Stimulated activated CD8-positive, alpha-beta memory T cell treated with anti-CD3 and anti-CD28 coated beads, Interleukin-4, amount 100 ng/mL, for 4 hours (primary cell): Measurements from ENCODE around the gene COL8A2.

Experiments used
- DNase-seq, 2 donors: peaks; one replicate each; pipeline ENCODE4 v3.0.0-alpha.2; 2020; ENCODE audit warnings: low read depth in 2 of 2, low spot score in 1 of 2

Gene COL8A2

DNA sequence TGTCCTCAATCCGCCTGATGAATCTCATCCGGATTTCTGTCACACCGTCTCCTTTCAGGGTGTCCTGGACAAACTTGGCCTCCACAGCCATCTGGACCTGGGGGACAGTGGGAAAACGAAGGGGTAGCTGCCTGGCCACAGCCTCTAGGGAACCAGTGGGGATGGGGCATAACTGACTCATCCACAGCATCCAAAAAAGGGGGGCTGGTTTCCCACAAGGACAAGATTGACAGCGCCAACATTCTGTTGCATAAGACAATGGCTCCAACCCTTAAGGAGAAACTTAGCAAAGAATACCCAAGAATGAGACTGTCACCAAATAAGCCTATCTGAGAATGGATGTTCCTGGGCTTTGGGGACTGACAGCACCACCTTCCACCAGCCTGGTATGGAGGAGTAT, 12.2 kb upstream of the COL8A2 start:
- DNase-seq = no peak

DNA sequence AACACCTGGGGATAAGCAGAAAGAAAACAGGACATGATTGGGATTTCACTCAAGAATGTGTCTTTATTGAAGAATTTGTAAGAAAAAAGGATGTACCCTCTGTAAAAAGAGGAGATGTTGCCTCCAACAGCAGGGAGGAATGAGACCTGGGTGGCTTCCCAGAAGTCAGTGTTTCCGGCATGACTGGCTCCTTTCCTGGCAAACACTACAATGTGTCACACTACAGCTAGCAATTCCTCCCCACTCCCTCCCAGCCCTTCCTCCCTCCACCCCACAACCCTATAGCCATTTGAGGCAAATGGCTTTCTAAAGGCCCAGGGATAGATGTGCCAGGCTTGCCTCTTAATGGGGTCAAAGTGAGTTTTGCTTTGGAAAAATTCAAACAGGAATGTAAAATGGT, 11.5 kb upstream of the COL8A2 start:
- no peak for DNase-seq

DNA sequence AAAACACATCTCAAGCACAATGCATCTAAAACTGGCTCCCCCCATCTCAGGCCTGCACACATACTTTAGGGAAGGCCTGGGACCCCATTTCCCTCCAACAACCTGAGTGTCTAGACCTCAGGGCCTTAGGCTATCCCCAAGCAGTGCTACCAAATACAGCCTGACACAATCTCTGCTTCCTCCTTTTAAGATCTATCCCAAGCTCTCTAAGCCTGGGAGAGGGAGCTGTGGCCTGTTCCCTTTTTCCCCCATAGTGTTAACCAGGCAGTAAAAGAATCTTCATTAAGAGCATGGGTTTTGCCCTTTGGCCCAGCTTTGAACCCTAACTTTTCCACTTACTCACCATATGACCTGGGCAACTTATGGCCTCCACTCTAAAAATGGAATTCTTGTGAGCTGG, 10.8 kb upstream of the COL8A2 start:
- DNase-seq = no peak

DNA sequence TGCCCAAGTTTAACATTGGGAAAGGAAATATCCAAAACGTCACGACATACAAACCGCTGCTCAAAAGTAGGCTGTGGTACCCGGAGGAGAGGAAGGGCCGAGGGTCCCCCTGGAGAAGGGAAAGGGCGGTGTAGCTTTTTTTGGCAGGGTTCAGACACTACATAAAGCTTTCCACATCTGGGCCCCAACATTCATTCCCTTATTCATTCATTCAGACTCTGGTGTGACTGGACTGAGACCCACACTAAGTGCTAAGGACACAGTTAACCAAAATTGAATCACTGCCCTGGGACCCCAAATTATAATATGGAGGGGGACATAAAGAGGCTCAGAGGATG, 10.3 kb upstream of the COL8A2 start:
- no peak for DNase-seq

DNA sequence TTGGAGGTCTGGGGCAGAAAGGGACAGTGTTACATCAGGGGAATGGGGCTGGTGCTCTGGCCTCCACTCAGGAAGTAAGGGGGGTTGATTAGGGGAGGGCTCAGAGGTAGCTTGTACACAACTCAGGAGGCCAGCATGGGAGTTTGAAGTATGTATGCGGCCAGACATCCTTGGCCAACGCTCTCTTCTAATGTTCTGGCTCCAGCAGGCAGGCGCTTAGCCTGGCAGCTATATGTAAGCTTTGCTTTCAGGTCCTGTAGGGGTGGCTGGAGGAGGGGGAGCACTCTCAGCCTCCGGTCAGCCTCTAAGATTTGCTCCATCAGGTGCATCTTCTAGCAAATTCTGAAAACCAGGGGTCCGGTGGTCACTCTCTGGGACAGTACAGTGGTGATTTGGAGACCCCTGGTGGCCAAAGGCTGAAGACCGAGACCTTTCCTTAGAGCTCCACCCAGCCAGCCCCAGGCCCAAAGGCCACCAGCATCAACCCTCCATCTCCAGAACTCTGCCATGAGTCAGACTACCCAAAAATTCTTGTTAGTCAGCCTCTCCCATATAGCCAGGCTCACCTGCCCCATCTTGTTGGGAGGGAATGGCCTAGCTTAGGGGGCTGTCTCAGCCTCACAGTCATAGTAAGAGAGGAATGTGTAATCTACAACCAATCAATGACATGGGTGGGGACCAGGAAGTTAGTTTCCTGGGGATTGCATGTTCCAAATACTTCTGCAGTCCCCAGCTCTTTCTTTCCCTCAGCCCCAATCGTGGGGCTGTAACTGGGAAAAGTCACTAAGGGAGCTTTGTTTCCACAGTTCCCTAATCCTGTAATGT, 9.7 kb upstream of the COL8A2 start:
- no peak for DNase-seq

DNA sequence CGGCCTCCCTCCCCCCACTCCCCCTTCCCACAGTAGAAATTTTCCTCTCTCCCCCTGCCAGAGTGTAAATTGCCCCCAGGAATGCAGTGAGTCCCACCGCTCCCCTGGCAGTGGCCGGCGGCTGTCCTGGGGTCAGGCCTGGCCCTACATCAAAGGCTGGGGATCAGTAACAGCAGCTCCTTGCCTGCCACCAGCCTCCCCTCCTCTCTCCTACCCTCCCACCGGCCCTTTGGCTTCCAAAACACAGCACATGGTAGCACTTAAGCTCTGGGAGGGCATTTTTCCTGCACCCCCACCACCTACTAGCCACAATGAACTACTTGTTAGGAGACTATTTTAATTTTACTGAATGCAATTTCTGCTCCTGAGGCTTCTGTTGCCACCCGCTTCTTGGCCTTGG, 9.0 kb upstream of the COL8A2 start:
- no peak for DNase-seq

DNA sequence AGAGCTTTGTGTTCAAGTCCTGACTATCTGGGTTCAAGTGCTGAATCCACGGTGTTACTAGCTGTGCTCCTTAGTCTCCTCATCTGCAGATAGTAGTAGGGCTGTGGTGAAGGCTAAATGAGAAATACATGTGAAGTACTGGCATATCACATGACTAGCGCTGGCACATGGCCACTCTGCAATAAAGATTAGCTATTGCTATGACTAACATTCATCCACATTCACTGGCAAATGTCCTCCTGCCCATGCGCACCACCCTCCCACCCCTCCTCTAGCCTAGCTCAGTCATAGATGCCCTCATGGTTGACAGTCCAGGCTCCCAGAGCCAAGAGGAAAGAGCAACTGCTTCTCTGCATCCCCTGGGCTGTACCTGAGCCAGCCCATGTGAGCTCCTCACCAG, 8.5 kb upstream of the COL8A2 start:
- DNase-seq = no peak

DNA sequence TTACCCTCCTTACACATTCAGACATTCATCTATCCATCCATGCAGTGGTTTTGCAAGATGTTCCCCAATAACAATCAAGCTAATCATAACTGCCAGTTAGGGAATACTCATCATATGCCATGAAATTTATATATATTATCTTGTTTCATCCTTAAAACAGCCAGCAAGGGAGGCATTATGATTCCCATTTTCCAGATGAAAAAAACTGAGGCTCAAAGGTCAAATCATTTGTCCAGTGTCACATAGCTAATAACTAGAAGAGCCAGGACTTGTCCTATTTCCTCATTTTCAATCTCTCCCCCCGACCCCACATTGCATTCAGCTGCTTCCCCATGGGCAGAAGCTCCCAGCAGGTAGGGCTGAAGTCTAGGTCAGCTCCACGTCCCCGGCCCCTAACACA, 7.0 kb upstream of the COL8A2 start:
- no peak for DNase-seq

DNA sequence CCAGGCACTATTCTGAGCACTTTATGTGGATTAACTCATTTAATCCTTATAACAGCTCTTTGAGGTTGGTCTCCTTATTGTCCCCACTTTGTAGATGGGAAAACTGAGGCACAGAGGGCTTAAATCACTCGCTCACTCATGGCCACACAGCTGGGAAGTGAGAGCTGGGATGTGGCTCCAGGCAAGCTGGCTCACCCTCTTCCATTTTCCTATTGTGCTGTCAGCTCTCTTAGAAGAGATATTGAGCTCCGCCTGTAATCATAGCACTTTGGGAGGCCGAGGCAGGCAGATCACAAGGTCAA, 3.8 kb upstream of the COL8A2 start:
- DNase-seq = no peak

DNA sequence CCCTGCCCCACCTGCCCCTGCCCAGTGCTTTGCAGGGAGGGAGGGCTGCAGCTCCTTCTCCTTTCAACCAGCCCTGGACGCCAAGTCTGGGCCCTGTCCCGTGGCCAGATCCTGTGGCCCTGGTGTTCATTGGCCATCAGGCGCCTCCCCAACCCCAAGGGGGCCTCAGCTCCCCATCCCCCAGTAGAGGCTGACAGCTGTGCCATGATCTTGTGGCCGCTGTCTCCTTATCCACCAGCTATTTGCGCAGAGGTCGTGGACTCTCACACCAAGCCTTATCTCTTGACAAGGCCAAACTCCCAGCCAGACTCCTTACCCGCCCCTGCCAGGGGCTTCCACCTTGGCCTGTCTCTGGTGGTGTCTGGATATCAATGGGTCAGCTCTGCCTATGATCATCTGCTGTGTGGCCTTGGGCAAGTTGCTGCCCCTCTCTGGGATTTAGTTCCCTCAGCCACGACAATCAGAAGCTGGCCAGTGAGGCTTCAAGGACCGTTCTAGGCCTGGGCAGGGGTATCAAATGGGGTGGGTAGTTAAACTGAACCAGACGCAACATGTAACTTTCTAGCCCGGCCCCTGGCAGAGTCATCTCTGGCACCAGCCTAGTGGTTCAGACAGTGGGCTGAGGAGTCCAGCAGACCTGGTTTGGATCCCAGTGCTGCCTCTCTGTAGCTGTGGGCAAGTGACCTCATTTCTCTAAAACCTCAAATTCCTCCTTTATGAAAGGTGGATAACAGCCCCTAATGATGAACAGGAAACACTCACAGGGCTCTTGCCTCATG, 3.3 kb upstream of the COL8A2 start:
- no peak for DNase-seq

DNA sequence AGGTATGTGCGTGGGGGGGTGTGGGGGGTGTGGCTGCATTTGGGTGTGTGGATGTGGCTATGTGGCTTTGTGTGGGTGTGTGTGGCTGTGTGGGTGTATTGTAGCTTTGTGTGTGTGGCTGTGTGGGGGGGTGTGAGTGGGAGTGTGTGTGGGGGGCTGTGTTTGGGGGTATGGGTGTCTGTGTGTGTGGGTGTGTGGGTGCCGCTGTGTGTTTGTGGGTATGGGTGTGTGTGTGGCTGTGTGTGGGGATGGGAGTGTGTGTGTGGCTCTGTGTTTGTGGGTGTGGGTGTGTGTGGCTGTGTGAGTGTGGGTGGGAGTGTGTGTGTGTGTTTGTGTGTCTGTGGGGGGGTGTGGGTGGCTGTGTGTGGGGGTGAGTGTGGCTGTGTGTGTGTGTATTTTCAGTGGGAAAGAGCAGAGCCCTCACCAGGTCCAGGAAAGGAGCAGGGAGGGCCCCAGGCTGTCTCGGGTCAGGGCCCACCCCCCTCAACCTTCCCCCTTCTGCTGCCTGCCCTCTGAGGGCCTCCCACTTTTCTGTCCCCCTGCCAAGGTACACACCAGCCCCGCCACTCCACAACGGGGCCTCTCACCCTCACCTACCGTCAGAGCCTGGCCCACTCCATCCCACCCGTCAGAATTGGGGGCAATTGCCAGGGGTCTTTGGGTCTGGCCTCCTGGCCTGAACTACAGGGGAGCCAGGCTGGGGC, 1.9 kb upstream of the COL8A2 start:
- no peak for DNase-seq

DNA sequence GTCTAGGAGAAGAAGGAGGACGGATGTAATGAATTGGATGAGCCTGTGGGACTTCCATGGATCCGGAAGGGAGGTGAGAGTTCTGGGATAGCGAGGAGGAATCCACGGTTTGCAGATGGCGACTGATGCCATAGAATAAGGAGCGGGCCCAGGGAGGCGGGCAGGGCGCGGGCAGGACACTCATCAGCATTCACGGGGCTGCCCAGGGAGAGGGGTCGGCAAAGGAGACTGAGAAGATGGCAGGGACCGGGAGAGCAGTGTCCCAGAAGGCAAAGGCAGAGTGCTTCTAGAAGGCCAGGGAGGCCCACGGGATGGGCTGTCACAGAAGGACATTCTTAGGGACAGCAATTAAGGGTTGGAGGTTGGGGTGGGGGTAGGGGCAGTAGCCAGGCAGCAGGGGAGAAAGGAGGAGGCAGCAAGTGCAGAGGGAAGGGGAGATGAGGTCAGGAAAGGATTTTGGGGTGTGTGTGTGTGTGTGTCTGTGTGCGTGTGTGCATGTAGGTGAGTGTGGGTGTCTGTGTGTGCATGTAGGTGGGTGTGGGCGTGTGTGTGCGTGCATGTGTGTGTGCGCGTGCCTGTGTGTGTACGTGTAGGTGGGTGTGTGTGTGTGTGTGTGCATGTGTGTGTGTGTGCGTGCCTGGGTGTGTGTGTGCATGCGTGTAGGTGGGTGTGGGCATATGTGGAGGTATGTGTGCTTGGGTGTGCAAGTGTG, 1.1 kb upstream of the COL8A2 start:
- DNase-seq = no peak

DNA sequence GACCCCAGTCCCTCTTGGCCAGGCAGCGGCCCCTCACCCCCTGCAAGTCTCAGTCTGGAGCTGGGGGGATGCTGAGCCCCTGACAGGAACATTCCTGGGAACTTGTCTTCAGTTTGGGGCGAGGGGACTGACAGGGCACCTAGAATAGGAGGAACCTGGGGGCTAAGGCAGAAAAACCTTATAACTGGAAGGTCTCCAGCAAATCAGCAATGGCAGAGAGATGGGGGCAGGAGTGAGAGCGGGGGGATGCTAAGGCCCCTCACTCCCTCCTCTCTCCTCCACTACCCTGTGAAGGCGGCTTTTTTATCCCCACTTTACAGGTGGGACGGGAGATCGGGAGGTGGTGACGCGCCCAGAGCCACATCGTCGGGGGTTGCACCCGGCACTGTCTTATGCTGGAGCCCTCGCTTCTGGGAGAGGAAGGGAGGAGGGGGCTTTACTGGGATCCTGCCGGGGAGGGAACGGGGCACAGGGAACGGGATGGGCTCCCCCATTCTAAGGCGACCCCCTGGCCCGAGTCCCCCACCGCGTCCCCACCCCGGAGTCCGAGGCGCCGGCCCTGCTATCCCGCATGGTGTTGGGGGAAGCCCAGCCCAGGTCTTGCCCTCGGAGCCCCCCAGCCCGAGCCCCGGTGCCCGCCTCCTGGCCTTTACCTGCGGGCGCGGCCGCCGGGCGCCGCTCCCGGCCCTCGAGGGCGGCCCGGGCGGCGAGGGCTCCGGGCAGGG, 456 bp downstream of the COL8A2 start:
- DNase-seq = no peak

DNA sequence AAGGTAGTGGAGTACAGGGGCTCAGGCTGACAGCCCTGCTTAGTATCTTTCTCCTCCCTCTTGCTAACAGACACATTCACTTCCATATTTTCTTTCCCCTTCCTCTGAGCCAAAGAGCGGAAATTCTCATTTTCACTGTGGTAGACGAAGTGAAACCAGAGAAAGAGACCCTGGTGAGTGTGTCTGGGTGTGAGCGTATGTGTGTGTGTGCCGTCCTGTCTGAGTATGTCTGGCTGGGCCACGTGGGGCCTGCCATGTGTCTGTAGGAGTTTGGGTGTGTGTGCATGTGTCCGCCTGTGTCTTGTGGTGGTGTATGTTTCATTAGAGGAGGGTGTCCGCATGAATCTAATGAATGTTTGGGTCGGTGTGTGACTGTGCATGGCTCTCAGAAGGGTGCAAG, 1.7 kb downstream of the COL8A2 start:
- DNase-seq = no peak

DNA sequence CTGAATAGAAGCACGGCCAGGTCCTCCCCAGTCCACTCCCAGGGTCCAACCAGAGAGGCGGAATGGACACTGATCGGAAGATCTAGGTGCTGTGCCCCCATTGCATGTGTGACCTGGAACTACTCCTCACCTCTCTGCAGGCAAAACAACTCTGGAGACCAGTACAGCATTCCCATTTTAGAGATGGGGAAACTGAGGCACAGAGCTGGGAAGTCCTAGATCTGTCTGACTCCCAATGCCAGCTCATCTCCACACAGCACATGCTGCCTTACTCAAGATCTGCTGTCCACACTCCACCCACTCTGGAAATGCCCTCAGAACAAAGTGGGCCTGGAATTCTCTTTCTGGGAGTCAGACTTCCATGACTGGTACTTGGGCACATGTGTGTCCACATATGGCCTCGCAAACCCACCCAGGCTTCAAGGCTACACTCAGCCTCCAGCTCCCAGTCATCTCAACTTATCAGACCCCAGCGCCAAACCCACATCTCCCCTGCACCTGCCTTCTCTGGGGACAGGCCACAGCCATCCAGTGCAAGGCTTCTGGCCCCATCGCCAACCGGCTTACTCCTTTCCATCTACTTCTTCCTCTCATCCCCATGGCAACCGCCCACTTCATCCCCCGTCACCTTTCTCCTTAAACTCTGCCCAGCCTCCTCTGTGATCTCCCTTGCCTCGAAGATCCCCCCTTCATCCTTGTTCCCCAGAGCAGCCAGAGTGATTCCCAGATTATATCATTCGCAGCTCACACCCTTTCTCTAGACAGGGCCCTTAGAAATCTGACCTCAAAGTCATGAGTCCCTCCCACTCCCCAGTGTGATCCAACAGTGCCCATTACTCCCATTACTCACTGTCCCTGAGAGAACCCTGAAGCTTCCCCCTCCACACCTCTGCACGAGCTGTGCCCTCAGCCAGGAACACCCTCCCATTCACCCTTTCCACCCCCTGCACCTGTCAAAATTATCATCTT, 2.7 kb downstream of the COL8A2 start:
- no peak for DNase-seq

DNA sequence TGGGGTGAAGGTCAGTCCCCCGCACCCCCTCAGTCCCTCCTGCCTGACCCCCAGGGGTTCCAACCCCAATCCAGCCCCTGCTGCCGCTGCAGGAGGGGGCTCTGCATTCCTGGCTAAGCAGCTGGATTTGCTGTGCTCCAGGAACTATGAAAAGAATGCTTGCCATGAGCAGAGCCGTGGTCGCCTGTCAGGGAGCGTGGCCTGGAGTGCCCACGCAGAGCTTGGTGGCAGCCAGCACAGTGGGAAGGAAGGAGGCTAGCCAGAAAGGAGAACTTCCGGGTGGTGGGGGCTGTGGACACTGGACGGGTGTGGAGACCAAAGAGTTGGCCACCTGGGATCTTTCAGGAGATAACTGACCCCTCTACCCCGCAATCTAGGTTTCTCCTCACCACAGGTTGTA, 5.6 kb downstream of the COL8A2 start:
- no peak for DNase-seq

DNA sequence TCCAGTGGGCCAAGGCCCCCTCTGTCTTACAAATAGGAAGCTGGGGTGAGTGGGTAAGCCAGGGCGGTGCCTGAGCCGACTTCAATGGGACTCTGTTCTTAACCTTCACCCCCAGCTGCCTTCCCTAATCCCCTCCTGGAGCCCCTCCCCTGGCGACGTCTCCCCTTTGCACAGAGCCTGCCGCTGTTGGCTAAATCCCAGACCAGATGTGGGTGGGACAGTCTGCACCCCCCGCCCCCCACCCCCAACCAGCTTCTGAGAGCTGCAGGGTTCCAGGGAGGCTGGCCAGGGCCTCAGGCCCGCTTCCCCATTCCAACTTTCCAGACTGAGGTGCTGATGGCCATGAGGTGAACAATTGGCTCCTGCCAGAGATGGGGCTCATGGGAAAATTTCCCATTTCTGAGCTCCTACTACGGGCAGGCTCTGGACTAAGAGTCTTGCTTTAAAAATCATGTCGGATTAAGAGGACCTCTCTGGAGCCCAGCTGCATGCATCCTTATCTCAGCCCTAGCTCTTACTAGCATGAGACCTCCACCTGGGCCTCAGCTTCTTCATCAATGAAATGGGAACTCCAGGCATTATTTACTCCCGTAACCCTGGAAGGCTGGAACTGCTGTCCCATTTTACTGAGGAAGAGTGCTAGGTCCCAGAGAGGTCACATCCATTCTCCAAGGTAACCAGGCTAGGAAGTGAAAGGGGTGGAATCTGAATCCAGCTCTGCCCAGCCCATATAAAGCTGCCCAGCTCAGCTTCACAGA, 6.4 kb downstream of the COL8A2 start:
- DNase-seq = no peak

DNA sequence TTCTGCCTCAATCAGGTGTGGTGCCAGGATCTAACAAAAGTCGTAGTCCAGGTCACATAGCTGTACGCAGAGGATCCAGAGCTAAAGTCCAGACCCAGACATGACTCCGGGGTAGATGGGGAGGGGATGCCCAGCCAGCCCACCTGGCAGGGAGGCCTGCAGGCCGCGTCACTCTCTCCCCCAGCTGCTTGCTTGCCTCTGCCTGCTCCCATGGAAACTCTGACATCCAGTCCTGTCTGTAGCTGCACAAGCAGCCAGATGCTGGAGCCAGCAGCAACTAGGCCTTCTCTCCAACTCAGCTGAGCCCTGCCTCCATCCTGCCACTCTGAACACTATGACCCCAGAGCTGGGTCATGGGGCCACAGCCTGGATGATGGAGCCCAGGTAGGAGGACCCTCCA, 8.1 kb downstream of the COL8A2 start:
- DNase-seq = no peak

DNA sequence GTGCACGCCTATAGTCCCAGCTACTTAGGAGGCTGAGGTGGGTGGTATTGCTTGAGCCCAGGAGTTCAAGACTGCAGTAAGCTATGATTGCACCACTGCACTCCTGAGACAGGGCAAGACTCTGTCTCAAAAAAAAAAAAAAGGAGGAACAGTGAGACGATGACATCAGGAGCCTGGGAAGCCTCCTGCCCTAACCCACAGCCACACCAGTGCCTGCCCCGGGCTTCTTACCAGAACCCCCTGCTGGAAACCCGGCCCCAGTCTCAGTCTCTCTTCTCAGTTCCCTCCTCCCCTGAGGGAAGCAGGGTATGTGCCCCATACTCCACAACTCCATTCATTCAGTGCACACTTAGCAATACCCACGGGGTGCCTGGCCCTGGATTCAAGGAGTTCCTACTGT, 9.1 kb downstream of the COL8A2 start:
- no peak for DNase-seq
